Coronary artery (tissue), 2 donors: ENCODE data around the gene ECEL1.

Experiments used
- DNase-seq: peaks from one replicate; pipeline ENCODE4 v3.0.0-alpha.2; 2017; ENCODE audit warnings: low spot score
- H3K27ac ChIP-seq, 2 donors: fragments of 200-600 bp; sonication (generic); one replicate each; pipeline ENCODE4 v1.5.1; 2016 to 2019
- H3K4me3 ChIP-seq: fragments of 200-600 bp; sonication (generic); 2 replicates; pipeline ENCODE4 v1.5.1; 2016; ENCODE audit warnings: mild to moderate bottlenecking, moderate library complexity
- TF ChIP-seq, protein P1 (sequence below): fragments of 200-600 bp; sonication (generic); IDR thresholded peaks from one replicate; pipeline ENCODE4 v1.5.1; 2019; ENCODE audit warnings: antibody characterized with exemption

The ECEL1 gene

DNA sequence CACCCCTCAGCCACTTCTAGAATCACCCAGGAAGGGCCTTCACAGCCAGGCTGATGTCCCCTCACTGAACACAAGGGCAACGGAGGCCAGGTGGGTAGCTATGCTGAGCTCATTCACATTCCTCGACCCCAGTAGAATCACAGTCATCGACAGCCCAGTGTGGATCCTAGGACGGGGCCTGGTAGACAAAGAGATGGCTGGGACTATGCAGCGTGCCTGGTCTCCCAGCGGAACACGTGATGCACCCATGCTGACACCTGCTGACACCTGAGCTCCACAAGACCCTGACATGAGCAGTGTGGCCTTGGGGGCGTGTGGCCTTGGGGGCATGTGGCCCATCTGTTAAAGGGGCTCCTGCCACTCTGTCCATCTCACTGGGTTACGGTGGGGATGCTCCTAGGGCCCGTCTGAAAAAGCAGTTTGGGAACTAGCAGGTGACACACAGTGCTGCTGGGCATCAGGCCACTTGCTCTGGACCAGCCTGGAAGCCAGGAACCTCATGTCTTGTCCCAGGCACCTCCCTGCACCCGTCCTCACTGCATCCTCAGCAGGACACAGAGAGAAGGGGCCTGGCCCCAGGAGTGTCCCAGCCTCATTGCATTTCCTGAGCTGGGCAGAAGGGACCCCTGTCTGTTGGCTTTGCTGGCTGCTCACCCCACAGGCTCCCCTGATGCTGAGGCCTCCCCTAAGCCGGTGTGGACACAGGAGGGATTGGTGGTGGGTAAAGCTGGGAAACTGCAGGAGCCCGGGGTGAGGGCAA lies 9.7 kb downstream of the ECEL1 start:
- TF ChIP-seq, protein P1, sequence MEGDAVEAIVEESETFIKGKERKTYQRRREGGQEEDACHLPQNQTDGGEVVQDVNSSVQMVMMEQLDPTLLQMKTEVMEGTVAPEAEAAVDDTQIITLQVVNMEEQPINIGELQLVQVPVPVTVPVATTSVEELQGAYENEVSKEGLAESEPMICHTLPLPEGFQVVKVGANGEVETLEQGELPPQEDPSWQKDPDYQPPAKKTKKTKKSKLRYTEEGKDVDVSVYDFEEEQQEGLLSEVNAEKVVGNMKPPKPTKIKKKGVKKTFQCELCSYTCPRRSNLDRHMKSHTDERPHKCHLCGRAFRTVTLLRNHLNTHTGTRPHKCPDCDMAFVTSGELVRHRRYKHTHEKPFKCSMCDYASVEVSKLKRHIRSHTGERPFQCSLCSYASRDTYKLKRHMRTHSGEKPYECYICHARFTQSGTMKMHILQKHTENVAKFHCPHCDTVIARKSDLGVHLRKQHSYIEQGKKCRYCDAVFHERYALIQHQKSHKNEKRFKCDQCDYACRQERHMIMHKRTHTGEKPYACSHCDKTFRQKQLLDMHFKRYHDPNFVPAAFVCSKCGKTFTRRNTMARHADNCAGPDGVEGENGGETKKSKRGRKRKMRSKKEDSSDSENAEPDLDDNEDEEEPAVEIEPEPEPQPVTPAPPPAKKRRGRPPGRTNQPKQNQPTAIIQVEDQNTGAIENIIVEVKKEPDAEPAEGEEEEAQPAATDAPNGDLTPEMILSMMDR, result no peak
- H3K27ac ChIP-seq, result no peak overlapping the region
- DNase-seq, result no peak
- no peak overlapping the region for H3K4me3 ChIP-seq

DNA sequence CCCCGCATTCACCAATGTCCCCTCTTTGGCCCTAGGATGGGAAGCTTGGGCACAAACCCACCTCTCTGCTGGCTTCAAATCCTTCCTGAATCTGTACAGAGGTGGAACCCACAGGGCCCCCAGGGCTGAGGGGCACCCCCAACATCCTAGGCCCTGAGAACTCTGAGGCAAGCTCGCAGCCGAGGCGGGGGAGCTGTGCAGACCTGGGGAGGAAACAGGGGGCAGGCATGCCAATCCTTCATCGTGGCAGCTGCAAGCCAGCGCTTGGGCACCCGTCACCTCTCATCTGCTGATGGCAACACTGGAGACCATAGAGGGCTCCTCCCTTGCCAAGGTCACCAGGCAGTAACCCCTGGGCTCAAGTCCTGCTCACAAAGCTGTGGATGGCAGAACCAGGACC lies 10.8 kb downstream of the ECEL1 start:
- peak; percentile 53 for DNase-seq
- Histone ChIP-seq H3K27ac (no peak overlapping the region), H3K4me3 (no peak overlapping the region)
- TF ChIP-seq, protein P1, result no peak

DNA sequence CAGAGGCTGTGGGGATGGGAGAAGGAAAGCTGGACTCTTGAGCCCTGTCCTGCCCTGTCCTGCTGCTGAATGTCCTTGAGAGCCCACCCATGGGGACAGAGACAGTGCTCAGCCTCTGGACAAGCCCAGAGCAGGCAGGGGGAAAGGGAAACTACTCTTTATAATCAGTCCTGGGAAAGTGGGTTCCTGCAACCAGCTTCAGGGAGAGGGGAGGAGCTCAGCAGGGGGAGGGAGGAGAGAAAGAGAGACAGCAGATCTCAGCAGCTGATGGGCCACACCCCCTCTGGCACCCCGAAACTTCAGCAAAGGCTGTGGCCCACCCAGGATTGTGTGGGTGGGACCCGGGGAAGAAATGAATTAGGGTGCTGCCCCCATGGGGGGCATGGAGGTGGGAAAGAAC lies 11.6 kb downstream of the ECEL1 start:
- DNase-seq, result no peak
- H3K4me3 ChIP-seq, result no peak overlapping the region
- TF ChIP-seq, protein P1, result no peak

GRCh38 chr2:232473467-232473890 lies 14.2 kb downstream of the ECEL1 start:
- peak; percentile 58 for DNase-seq
- H3K4me3 ChIP-seq, result no peak overlapping the region
- TF ChIP-seq, protein P1, result no peak
- H3K27ac ChIP-seq, result no peak overlapping the region

More for the DNA sequence above, 11.6 kb downstream of the ECEL1 start:
- H3K27ac ChIP-seq, result no peak overlapping the region

- DNase-seq, result no peak
- TF ChIP-seq, protein P1, result no peak
- H3K4me3 ChIP-seq, result no peak overlapping the region
- H3K27ac ChIP-seq, result no peak overlapping the region
These were observed 21.4 kb downstream of the ECEL1 start for GRCh38 chr2:232466221-232466620.

GRCh38 chr2:232465061-232465460 lies 22.6 kb downstream of the ECEL1 start:
- TF ChIP-seq, protein P1, result no peak
- no peak overlapping the region for H3K4me3 ChIP-seq
- H3K27ac ChIP-seq, result no peak overlapping the region
- DNase-seq, result peak; percentile 36

DNA sequence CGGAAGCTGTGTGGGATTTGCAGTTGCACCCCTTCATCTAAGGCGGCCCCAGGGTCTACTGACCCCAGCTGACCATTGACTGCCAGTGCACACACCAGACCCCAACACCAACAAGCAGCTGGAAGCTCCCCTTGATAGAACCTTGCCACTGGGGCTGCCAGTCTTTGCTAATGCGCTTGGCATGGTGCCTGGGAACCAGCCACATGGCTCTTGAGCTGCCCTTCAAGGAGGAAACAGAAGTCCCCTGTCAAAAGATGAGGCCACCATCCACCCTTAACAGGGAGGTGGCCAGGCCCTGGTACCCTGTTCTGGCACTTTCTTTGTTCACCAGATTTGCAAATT lies 23.1 kb downstream of the ECEL1 start:
- H3K27ac ChIP-seq, result no peak overlapping the region
- TF ChIP-seq, protein P1, result no peak
- DNase-seq, result peak; percentile 41
- no peak overlapping the region for H3K4me3 ChIP-seq
